Inflammatory macrophage (primary cell): ENCODE measurements around the gene OR52H1.

Source experiments
- DNase-seq, 2 donors: peaks; one replicate each; pipeline ENCODE4 v3.0.0-alpha.2; 2020 to 2022

Gene OR52H1

DNA sequence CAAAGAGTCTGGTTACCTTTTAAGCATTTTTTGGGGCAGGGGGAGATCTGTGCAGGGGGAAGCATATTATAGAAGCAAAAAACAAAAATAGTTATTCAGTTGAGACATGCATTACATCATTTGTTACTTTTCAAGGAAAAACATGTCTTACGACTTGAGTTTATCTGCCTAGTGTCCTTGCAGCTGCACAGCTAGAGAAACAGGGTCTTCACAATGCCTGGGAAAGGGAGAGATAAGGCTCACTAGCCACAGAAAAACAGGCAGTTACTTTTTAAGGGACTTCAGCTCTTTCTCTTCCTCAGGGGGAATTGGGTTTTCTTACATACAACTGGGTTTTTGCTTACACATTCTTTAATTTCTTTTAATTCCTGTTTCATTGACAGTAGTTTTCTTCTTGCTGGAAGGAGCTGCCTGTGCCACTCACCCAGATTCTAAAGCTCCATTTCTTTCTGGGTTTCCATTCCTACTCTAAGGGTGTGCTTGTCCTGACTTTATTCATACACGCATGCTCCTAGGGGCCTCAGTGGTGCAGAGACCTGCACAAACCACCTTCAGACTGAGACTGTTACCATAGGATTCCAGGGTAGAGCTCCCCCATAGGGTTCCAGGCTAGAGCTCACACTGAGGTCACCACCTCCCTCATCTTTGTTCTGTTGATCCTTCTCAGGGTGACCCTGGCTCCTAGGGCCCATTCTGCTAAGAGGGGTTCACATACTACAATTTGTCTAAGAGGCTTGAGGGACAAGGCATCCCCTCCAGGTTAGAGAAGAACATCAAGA is 17.1 kb downstream of the OR52H1 start:
- no peak for DNase-seq

DNA sequence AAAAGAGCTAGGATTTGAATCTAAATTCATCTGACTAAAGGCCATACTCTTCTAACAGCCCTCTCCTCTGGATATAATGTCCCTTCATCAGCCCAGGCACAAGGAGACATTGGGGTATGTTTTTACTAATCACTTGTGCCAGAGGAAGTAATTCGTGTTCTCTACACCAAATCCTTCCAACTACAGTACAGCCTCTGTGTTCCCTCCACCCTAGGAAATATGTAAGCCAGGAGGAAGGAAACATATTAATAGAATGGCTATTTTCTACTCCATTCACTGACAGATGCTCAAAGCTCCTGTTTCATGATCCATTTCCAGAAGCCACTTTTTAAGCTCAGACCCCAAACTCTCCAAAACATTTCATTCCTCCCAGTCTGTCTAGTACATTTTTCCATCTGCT is 19.8 kb downstream of the OR52H1 start:
- DNase-seq, result no peak

DNA sequence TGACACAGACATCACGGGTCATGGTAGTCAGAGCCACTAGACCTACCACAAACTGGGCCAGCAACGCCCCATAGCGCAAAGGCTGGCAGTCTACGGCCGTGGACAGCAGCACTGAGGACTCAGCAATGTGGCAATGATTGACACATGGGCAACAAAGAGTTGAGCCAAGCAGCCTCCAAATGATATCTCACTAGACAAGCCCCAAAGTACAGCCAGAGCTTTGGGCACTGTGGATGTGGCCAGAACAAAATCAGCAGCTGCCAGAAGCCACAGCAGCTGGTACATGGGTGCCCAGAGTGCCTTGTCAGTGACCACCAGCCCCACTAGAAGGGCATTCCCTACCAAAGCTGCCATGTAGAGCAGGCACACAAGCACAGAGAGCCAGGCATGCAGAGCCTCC is 20.6 kb downstream of the OR52H1 start:
- DNase-seq, result no peak

DNA sequence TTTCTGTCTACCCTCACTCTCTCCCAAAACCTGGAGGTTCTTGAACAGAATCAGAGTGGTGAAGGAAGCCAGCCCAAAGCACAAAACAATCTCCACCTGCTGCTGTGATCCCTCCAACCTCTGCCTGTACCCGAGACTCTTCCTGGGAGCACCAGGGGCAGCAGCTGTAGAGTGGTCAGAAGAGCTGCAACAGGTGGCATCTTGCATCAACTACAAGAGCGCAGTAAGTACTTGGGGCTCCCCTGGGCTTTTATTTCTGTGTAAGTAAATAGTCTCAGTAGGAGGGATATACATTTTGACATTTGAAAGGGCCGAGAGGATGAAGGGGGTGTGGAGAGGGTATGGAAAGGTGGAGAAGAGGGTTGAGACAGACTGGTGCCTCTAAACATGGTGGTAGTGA is 23.6 kb downstream of the OR52H1 start:
- DNase-seq, result no peak

DNA sequence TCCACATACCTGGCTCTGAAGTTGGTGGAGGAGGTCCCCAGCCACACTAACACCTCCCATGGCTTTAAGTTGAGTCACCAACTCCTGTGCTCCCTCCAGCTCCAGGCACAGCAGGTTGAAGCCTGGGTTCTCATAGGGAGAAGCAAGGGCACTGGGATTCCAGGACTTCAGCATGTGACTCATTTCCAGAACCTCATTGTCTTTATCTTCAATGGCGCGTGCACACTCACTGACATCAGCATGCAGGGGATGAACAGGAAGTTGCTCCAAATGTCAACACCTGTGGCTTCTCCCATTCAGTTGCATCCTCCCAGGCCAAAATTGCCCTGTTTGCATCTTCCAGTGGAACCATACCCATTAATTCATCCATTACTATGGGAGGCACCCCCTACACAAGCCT is 26.0 kb downstream of the OR52H1 start:
- DNase-seq, result no peak

DNA sequence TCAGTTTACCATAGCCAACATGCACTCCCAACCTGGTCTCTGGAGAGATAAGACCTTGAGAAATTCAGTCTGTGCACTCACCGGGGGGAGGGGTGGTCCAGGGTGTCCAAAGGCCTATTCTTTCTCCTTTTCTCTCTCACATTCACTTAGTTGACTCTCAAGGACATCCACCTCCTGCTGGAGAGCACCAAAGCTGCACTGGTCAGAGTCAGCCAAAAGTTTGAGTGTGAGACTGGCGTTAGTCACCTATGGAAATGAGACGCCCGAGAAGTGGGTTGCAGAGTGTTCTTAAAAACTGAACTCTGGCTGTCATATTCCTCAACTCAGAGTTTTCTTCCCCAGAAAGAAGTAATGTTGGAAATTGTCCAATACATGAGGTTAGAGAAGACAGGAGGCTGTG is 26.8 kb downstream of the OR52H1 start:
- no peak for DNase-seq

DNA sequence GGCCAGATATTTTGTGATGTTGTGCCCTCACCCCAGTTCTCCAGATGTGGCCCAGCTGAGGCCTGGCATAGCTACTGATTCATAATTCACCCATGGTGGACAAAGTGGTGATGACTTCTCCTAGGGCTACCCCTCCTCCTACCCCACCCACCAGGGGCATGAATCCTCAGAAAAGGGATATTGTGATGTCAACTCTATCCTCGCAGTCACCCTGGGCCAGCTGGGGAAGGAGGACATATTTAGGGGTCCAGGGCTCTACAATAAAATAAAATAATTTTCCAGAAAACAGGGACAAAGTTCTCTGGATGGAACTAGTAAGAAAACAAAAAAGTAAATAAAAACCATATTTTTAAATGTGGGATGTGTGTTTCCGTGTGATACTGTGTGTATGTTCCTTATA is 31.7 kb downstream of the OR52H1 start, which contains the start of gene UBQLNL:
Gene UBQLNL, minus strand, starts transcription at position 101 of the 400 bp plus-strand sequence. CDS start 258 bp downstream, outside the sequence.
- DNase-seq, result no peak

DNA sequence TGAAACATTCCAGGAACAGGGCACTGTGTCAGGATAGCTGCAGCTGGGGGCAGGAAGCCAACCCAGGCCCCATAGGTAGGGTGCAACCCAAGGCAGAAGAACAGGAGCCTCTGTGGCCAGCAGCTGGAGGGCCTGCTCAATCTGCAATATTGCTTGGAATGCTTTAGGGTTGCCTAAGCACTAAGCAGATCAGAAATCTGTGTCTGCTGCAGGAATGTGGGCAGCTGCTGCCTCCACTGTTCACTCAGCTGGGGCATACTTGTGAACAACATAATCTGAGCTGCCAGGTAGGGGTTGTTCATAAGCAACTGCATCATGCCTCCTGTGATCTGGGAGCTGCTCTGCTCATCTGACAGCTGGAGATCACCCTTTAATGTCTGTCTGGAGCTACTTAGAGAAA is 33.5 kb downstream of the OR52H1 start:
- DNase-seq, result no peak

DNA sequence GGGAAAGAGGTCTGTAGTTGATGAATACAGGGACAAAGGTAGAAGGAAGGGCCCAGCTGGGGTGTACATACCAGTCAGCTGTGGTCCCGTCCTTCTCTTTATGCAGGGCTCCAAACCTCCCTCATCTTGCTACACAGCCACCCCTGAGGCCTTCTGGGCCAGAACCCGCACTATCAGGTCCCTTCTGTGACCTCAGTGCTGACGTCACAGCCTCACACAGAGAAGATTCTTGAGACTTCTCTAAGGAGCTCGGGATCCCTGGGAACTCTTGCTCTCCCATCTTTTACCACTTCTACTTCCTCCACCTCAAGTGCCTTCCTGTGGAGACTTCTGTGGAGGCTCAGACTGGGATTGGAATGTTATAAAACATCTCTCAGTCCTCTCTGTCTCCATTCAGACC is 38.5 kb downstream of the OR52H1 start, which contains the start of gene UBQLN3:
Gene UBQLN3, minus strand, starts transcription at position 155 of the 400 bp plus-strand sequence. CDS start 399 bp downstream, outside the sequence.
- no peak for DNase-seq

DNA sequence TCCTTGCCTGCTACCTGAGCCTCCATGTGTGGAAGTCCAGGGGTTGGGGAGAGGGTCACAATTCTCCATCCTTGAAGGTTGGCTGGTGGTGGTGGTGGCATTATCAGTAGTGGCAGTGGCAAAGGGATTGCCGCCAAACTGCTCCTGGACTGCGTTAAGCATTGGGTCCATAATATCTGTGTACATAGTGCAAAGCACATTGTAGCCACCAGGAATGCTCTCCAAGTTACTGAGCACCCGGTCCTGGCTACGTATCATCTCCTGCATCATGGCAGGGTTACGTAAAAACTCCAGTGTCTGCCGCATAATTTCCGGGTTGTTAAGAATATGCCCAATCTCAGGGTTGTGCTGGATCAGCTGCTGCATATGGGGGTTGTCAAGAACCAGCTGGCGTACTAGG is 39.7 kb downstream of the OR52H1 start:
- no peak for DNase-seq

DNA sequence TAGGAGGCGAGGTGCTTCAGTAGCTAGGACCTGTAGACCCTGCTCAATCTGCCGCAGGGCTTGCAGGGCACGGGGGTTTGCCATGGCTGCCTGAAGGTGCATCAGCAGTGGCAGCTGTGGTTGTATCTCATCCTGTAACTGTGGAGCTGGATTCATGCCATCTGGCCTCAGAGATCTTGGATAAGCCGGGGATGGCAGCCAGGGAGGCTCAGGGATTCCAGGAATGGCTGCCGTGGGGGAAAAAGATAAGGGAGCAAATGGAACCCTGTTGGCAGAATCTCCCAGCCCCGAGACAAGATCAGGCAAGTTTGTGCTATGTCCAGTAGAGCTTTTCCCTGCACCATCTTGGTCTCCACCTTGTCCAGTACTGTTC is 40.4 kb downstream of the OR52H1 start:
- DNase-seq, result no peak

DNA sequence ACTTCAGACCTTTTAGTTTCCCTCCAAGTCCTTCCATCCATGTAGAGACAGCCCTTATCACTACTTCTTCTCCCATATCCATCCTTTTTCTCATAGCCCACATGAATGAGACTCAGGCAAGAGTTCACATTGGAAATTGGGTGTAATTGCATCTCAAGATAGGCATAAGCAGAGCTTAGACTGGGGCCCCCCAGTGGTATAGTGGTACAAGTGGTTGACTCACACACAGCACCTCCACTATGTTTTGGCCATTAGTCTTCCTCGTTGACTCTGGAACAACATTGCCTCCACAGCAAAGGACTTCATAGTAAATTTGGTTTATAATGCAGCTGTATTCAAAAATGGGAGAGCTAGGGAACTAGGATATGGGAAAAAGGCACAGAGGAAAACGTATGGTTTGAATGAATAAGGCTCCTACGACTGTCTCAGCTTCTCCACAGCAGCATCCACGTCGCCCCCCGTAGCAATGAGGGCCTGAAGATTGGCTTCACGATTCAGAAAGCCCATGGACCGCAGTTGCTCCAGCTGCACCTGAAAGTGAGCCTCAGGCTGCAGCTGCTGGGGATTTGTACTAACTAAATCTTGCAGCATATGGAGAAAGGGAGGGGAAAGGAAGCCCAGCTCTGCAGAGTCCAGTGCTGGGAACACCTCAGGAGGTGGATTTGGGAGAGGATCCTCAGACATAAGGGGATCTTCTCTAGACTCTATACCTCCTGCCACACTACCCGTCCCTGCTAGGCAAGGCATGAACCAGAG is 41.0 kb downstream of the OR52H1 start:
- no peak for DNase-seq

DNA sequence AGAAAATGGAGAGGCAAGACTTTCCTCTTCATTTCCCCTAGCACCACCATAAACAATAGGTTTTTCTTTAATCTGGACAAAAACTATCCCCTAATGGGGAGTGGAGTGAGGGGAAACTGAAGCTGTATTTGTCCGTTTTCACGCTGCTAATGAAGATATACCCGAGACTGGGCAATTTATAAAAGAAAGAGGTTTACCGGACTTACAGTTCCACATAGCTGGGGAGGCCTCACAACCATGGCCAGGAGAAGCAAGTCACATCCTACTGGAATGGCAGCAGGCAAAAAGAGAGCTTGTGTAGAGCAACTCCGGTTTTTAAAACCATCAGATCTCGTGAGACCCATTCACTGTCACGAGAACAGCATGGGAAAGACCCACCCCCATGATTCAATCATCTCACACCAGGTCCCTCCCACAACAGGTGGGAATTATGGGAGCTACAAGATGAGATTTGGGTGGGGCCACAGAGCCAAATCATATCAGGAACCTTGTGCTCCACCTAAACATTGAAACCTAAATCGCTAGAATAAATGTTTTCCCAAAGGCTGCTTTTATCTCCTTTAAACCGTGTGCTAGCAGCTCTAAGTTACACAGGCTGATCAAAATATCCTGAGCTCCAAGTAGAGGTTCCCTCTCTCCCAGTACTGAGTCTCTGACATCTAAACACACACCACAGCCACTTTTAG is 42.8 kb downstream of the OR52H1 start:
- DNase-seq, result no peak

DNA sequence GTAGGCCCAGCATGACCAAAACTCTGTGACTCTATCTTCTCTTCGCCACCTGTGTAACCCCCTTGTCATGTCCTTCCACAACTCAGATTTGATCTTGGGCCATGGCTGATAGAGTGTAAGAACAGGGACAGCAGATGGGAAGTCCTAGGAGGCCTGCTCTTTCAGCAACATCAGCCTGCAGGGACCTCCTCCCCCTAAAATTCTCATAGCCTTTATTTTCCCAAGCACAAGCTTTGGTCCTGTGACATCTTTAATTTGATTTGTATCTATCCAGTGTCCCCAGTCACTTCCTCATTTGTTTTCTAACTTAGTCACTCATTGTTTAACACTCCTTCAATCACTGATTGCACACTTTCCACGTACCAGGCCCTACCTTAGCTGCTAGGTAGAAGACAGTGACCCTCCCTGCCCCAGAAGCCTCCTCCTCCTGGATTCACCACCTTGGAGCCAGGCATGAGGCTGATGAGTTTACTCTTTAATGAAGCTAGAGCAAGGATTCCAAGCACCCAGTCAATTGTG is 43.9 kb downstream of the OR52H1 start:
- no peak for DNase-seq

DNA sequence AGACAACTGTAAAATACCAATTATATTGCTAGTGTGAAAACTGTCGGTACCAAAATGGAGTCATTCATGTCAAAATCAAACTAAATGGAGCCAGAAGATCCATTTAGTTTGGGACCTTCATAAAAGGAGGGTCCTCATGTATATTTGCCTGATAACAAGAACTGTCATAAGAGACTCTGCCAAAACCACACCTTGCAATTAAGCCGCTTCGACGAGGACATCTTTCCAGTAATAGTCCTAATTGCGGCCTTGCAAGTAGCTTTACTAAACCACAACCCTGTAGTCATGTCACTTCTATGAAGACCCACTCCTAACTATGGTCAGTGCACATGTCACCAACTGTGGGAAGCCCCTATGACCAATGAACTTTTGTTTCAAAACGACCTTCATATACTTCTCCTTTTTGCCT is 47.9 kb downstream of the OR52H1 start:
- DNase-seq, result no peak

DNA sequence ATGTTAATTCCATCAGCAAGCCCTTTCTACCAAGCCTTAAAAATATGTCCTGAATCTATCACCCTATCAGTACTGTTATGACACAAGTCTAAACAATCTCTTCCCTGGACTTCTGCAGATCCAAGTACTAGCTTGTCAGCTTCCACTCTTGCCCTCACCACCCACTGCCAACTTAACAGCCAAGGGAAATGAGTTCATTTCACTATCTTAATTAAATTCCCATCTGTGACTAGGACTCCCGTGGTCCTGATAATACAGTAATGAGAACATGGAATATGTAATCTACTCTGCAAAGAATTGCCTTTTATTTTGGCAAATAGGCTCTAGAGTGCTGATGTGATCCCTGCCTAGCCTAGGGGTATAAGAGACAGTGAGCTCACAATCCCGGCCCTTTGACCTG is 48.7 kb downstream of the OR52H1 start:
- no peak for DNase-seq
